ENCODE data around the gene TEX2. TPM values are rescaled to one million over a fixed set of nuclear protein-coding genes. Genes with fewer than 3 reads are reported as not detected.

Gene TEX2
- polyA plus RNA-seq, 1 of the 3 experiments (the other 2 are of a cell fraction): 24.0 TPM

DNA sequence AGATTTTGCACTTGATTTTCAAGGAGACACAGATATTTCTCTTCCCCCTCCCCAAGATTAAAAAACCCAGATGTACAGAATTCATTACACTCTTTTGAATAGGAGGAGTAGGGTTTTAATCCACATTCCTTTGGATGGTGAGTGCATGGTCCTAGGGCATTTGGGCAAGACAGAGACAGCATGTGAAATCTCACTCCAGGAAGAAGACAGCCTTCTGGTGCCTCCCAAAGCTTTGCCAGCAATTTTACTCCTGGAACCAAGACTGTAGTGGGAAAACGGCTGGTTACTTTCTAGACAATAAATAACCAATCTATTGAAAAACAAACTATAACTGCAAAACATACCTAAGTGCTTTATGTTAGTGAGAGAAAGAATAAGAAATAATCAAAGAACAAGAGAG, 15.2 kb downstream of the TEX2 start:
- Histone ChIP-seq H3K4me1 (ENCODE audit: control insufficient read depth in 1 of 2, insufficient read depth in 2 of 2, low read depth in 1 of 2, low read length in 1 of 2) (peaks cover 25 to 28% of the 10 kb centered on the region in 2 experiments), H3K27ac (ENCODE audit: low read depth in 2 of 2, low read length in 1 of 2) (no peak overlapping the region), H4K20me1 (ENCODE audit: insufficient read depth) (no peaks in the 10 kb centered on the region), H3K79me2 (ENCODE audit: insufficient read depth) (peaks cover 95% of the 10 kb centered on the region), H3K27me3 (ENCODE audit: insufficient read depth) (no peaks in the 10 kb centered on the region), H3F3A (replicated peaks; ENCODE audit: insufficient read depth) (peaks cover 19% of the 10 kb centered on the region), H3K36me3 (replicated peaks in 1 of 2; ENCODE audit: control insufficient read depth in 1 of 2, insufficient read depth in 2 of 2, low read length in 1 of 2) (no peaks in the 10 kb centered on the region), H3K4me2 (no peak overlapping the region), H3K9me2 (no peaks in the 10 kb centered on the region), H3K9ac (no peak overlapping the region), H3K4me3 (ENCODE audit: low read depth in 2 of 2, low read length in 1 of 2) (no peak overlapping the region), H3K9me3 (no peaks in the 10 kb centered on the region), H2AFZ (ENCODE audit: low read depth) (no peak overlapping the region)
- CTCF ChIA-PET: interaction anchor here (0.7 to 2.2 kb wide), 3 partner anchors 16 to 218 kb away, joined by 3 to 6 read pairs (median 6); no protein-coding TSS in a partner anchor
- no peak for DNase-seq
- WGBS (ENCODE audit: low lambda C conversion rate): 97% methylated on average over 1 of the region's 1 CpG
- POLR2A ChIA-PET: interaction anchor here (1.1 kb wide), 1 partner anchor 12 kb away, joined by 4 read pairs; no protein-coding TSS in a partner anchor
- TF ChIP-seq POLR2AphosphoS5 (IDR thresholded peaks at IDR 0.05; ENCODE audit: low read depth, low read length): no peak
- TF ChIP-seq TAF1 (IDR thresholded peaks at IDR 0.05; ENCODE audit: borderline replicate concordance, low read depth, low read length): no peak
- TF ChIP-seq TCF12 (IDR thresholded peaks at IDR 0.05): no peak
- TF ChIP-seq SIN3A (IDR thresholded peaks at IDR 0.05; ENCODE audit: borderline replicate concordance, low read depth, low read length): no peak

DNA sequence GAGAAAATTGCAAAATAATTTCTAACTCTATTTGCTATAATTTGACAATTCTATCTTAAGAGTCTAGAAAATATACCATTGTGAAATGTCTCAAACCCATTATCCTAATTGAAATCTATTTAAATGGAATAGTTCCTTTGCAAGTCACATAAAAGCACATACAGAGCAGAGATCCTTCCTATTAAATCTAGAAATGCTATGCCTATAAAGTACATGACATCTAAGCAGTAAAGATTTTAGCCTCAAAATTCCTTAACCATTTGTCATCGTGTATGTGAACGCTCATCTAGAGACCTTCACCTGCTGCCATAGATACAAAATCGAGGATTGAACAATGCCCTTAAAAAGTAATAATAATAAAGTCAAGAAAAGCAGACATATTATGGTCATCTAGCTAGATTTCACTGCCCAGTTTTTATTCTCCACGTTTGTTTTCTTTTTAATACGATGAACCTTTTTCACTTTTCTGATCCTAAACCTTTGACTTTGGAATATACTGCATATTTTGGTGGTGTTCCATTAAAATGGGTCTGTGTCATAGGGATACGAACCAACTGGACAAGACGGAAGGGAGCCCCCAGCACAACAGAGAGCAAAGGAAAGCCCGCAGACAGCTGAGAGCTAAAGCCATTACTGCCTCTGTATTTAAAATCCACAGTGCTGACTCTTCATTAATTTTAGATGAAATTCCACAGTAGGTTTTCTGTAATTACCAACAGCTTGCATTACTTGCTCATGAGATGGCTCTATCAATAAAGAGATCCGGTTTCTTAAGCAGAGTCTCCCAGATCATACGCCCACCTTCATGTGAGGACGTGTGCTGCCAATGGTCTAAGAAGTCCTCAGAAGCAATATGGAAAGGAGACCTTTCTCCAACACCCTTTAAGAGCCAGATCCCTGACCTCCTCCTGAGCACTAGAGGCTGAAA, 17.6 kb downstream of the TEX2 start:
- peak overlapping the region; percentile 54 to 89 for H3K27ac ChIP-seq (ENCODE audit: low read depth in 2 of 2, low read length in 1 of 2)
- H3K9ac ChIP-seq: peak overlapping the region; percentile 0; the same call in 1 of the 2 replicates
- peaks cover 39% of the 10 kb centered on the region for H3F3A ChIP-seq (replicated peaks; ENCODE audit: insufficient read depth)
- 76% methylated on average over 11 of the region's 11 CpGs for WGBS (ENCODE audit: low lambda C conversion rate)
- no peak overlapping the region for H2AFZ ChIP-seq (ENCODE audit: low read depth)
- no peaks in the 10 kb centered on the region for H3K9me2 ChIP-seq
- H3K4me1 ChIP-seq (ENCODE audit: control insufficient read depth in 1 of 2, insufficient read depth in 2 of 2, low read depth in 1 of 2, low read length in 1 of 2): peaks cover 29 to 44% of the 10 kb centered on the region in 2 experiments
- no peaks in the 10 kb centered on the region for H4K20me1 ChIP-seq (ENCODE audit: insufficient read depth)
- ChIA-PET POLR2A (no interaction called here), CTCF (interaction anchor here (0.8 to 2.4 kb wide), 8 partner anchors 9 to 183 kb away, joined by 3 to 9 read pairs (median 3); no protein-coding TSS in a partner anchor)
- peaks cover 0 to 3% of the 10 kb centered on the region in 2 experiments for H3K36me3 ChIP-seq (replicated peaks in 1 of 2; ENCODE audit: control insufficient read depth in 1 of 2, insufficient read depth in 2 of 2, low read length in 1 of 2)
- peaks cover 86% of the 10 kb centered on the region for H3K79me2 ChIP-seq (ENCODE audit: insufficient read depth)
- DNase-seq: no peak
- H3K4me2 ChIP-seq: peak overlapping the region; percentile 28; the same call in 1 of the 2 replicates
- no peak overlapping the region for H3K4me3 ChIP-seq (ENCODE audit: low read depth in 2 of 2, low read length in 1 of 2)
- H3K9me3 ChIP-seq: no peaks in the 10 kb centered on the region
- no peaks in the 10 kb centered on the region for H3K27me3 ChIP-seq (ENCODE audit: insufficient read depth)
- TF ChIP-seq GATA2 (CRISPR knock-in tag; IDR thresholded peaks at IDR 0.05): no peak
- no peak for TF ChIP-seq EZH2phosphoT487 (IDR thresholded peaks at IDR 0.05; ENCODE audit: borderline replicate concordance, low read depth)
- TF ChIP-seq, protein P1, sequence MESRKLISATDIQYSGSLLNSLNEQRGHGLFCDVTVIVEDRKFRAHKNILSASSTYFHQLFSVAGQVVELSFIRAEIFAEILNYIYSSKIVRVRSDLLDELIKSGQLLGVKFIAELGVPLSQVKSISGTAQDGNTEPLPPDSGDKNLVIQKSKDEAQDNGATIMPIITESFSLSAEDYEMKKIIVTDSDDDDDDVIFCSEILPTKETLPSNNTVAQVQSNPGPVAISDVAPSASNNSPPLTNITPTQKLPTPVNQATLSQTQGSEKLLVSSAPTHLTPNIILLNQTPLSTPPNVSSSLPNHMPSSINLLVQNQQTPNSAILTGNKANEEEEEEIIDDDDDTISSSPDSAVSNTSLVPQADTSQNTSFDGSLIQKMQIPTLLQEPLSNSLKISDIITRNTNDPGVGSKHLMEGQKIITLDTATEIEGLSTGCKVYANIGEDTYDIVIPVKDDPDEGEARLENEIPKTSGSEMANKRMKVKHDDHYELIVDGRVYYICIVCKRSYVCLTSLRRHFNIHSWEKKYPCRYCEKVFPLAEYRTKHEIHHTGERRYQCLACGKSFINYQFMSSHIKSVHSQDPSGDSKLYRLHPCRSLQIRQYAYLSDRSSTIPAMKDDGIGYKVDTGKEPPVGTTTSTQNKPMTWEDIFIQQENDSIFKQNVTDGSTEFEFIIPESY (IDR thresholded peaks at IDR 0.05; ENCODE audit: borderline replicate concordance, low read depth): no peak
- TF ChIP-seq YY1 (IDR thresholded peaks at IDR 0.05; ENCODE audit: low read depth): no peak
- peak; percentile 30; the same call in 1 of the 2 replicates for TF ChIP-seq FOSL2 (IDR thresholded peaks at IDR 0.05; ENCODE audit: borderline replicate concordance, low read depth)
- TF ChIP-seq MXI1 (IDR thresholded peaks at IDR 0.05; ENCODE audit: low read depth, low read length): no peak
- TF ChIP-seq FOXM1 (IDR thresholded peaks at IDR 0.05; ENCODE audit: low read depth): no peak
- peak; percentile 13; the same call in 1 of the 2 replicates for TF ChIP-seq TCF12 (IDR thresholded peaks at IDR 0.05)
- TF ChIP-seq, protein P2, sequence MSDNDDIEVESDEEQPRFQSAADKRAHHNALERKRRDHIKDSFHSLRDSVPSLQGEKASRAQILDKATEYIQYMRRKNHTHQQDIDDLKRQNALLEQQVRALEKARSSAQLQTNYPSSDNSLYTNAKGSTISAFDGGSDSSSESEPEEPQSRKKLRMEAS (IDR thresholded peaks at IDR 0.05; ENCODE audit: low read depth): no peak
- TF ChIP-seq, protein P3, sequence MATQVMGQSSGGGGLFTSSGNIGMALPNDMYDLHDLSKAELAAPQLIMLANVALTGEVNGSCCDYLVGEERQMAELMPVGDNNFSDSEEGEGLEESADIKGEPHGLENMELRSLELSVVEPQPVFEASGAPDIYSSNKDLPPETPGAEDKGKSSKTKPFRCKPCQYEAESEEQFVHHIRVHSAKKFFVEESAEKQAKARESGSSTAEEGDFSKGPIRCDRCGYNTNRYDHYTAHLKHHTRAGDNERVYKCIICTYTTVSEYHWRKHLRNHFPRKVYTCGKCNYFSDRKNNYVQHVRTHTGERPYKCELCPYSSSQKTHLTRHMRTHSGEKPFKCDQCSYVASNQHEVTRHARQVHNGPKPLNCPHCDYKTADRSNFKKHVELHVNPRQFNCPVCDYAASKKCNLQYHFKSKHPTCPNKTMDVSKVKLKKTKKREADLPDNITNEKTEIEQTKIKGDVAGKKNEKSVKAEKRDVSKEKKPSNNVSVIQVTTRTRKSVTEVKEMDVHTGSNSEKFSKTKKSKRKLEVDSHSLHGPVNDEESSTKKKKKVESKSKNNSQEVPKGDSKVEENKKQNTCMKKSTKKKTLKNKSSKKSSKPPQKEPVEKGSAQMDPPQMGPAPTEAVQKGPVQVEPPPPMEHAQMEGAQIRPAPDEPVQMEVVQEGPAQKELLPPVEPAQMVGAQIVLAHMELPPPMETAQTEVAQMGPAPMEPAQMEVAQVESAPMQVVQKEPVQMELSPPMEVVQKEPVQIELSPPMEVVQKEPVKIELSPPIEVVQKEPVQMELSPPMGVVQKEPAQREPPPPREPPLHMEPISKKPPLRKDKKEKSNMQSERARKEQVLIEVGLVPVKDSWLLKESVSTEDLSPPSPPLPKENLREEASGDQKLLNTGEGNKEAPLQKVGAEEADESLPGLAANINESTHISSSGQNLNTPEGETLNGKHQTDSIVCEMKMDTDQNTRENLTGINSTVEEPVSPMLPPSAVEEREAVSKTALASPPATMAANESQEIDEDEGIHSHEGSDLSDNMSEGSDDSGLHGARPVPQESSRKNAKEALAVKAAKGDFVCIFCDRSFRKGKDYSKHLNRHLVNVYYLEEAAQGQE (IDR thresholded peaks at IDR 0.05; ENCODE audit: low read depth, low read length): no peak
- TF ChIP-seq, protein P4, sequence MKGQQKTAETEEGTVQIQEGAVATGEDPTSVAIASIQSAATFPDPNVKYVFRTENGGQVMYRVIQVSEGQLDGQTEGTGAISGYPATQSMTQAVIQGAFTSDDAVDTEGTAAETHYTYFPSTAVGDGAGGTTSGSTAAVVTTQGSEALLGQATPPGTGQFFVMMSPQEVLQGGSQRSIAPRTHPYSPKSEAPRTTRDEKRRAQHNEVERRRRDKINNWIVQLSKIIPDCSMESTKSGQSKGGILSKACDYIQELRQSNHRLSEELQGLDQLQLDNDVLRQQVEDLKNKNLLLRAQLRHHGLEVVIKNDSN (IDR thresholded peaks at IDR 0.05; ENCODE audit: borderline replicate concordance, low read depth): no peak
- TF ChIP-seq RXRA (IDR thresholded peaks at IDR 0.05; ENCODE audit: borderline replicate concordance, low read depth): no peak
- TF ChIP-seq JUND (IDR thresholded peaks at IDR 0.05): peak; percentile 45; the same call in 1 of the 2 replicates
- TF ChIP-seq, protein P5, sequence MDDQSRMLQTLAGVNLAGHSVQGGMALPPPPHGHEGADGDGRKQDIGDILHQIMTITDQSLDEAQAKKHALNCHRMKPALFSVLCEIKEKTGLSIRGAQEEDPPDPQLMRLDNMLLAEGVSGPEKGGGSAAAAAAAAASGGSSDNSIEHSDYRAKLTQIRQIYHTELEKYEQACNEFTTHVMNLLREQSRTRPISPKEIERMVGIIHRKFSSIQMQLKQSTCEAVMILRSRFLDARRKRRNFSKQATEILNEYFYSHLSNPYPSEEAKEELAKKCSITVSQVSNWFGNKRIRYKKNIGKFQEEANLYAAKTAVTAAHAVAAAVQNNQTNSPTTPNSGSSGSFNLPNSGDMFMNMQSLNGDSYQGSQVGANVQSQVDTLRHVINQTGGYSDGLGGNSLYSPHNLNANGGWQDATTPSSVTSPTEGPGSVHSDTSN (IDR thresholded peaks at IDR 0.05): no peak
- no peak for TF ChIP-seq RFX5 (IDR thresholded peaks at IDR 0.05; ENCODE audit: low read length)
